GM21576 (cell line): Measurements from ENCODE around the gene CRAMP1.
"Not testable (repeated sequence)": the region's sequence is repeated elsewhere in the genome, so short reads cannot be mapped to it uniquely, and the experiment has no call there.

ENCODE experiments used
- ATAC-seq: cut with Tn5 transposase; IDR thresholded peaks from one replicate; pipeline ENCODE4 v1.9.1; 2021; ENCODE audit warnings: mild to moderate bottlenecking, moderate library complexity; ENCODE audit not compliant: unreplicated experiment

CRAMP1 gene

GRCh38 chr16:1708083-1708767 is 96.1 kb downstream of the CRAMP1 start:
- no peak for ATAC-seq

- ATAC-seq = no peak
Observed at GRCh38 chr16:1708768-1709180, 96.6 kb downstream of the CRAMP1 start.

- ATAC-seq = no peak
Observed at GRCh38 chr16:1709356-1709755, 97.2 kb downstream of the CRAMP1 start.

GRCh38 chr16:1710811-1711507 is 98.8 kb downstream of the CRAMP1 start:
- no peak for ATAC-seq

- ATAC-seq = no peak
Observed at GRCh38 chr16:1712791-1713261, 100.7 kb downstream of the CRAMP1 start.

- ATAC-seq = no peak
Observed at GRCh38 chr16:1713331-1713730, 101.2 kb downstream of the CRAMP1 start.

- no peak for ATAC-seq
Observed at GRCh38 chr16:1713933-1714332, 101.8 kb downstream of the CRAMP1 start.

- no peak for ATAC-seq
Observed at GRCh38 chr16:1715220-1715619, 103.1 kb downstream of the CRAMP1 start.

GRCh38 chr16:1718236-1718635 is 106.1 kb downstream of the CRAMP1 start:
- not testable (repeated sequence) for ATAC-seq

- ATAC-seq = not testable (repeated sequence)
Observed at GRCh38 chr16:1719559-1720229, 107.5 kb downstream of the CRAMP1 start.

GRCh38 chr16:1721372-1721771 is 109.2 kb downstream of the CRAMP1 start:
- ATAC-seq = no peak

GRCh38 chr16:1723450-1724147 is 111.4 kb downstream of the CRAMP1 start:
- ATAC-seq = no peak

- ATAC-seq = no peak
Observed at GRCh38 chr16:1724491-1724890, 112.3 kb downstream of the CRAMP1 start.

- no peak for ATAC-seq
Observed at GRCh38 chr16:1726661-1727502, 114.7 kb downstream of the CRAMP1 start.
